A549 (cell line): ENCODE results near the gene STRADA. TPM values are rescaled to one million over a fixed set of nuclear protein-coding genes. Genes with fewer than 3 reads are reported as not detected.

Experiments used
- ATAC-seq, 2 experiments: fragments of 200-7000 bp in 1 of 2; fragments of >200 bp in 1 of 2; cut with Nextera tagmentation in 1 of 2; cut with Tn5 transposase in 1 of 2; 3 replicates each; pipeline versions ENCODE4 v1.8.0 to v1.9.1; 2018 to 2020; ENCODE audit warnings: mild to moderate bottlenecking in 1 of 2, moderate library complexity in 1 of 2
- CTCF ChIA-PET: fragments of 300-600 bp; sonication (Branson Sonifier 250); formaldehyde crosslinking; extraction: SDS; loops from one replicate; lab custom pipeline; 2021; ENCODE audit warnings: antibody characterized with exemption, inconsistent platforms; lab: Yijun Ruan, JAX
- POLR2A ChIA-PET: fragments of 350-600 bp; formaldehyde crosslinking; extraction: SDS; loops from one replicate; lab custom pipeline; 2021; ENCODE audit warnings: antibody characterized with exemption, inconsistent platforms; lab: Yijun Ruan, JAX
- DNase-seq, 2 experiments: peaks; one replicate each; pipeline versions ENCODE4 v3.0.0 to v3.0.0-alpha.2; 2011 to 2016; ENCODE audit warnings: low read depth in 1 of 2, low spot score in 1 of 2
- FAIRE-seq: peaks from 2 replicates; lab custom pipeline; 2011; peaks lifted over from hg19 to GRCh38; lab: Jason Lieb, UNC
- H3K27ac ChIP-seq, 2 experiments: fragments of >200 bp; sonication (Bioruptor Twin); formaldehyde crosslinking; 3 replicates each; pipeline ENCODE4 v1.5.1; 2016 to 2017
- H3K4me1 ChIP-seq: fragments of >200 bp; sonication (Bioruptor Twin); formaldehyde crosslinking; 3 replicates; pipeline ENCODE4 v1.6.1; 2016
- H3K4me2 ChIP-seq: fragments of >200 bp; sonication (Bioruptor Twin); formaldehyde crosslinking; 3 replicates; pipeline ENCODE4 v1.6.1; 2016
- H3K4me3 ChIP-seq: fragments of >200 bp; sonication (Bioruptor Twin); formaldehyde crosslinking; 3 replicates; pipeline ENCODE4 v1.5.1; 2016
- H3K9me3 ChIP-seq: fragments of >200 bp; sonication (Bioruptor Twin); formaldehyde crosslinking; 3 replicates; pipeline ENCODE4 v1.6.1; 2016
- CBX8 ChIP-seq: fragments of 200-600 bp; sonication (generic); IDR thresholded peaks from 2 replicates; pipeline ENCODE4 v1.6.1; 2016
- CHD2 ChIP-seq: fragments of 150-350 bp; IDR thresholded peaks from 2 replicates; pipeline ENCODE4 v1.6.1; 2014; ENCODE audit warnings: low read length; ENCODE audit not compliant: partially characterized antibody
- CHD4 ChIP-seq: fragments of 200-600 bp; sonication (generic); IDR thresholded peaks from 2 replicates; pipeline ENCODE4 v1.6.1; 2016; ENCODE audit warnings: antibody characterized with exemption, mild to moderate bottlenecking, borderline replicate concordance
- EHF ChIP-seq: fragments of 250-450 bp; sonication (Bioruptor Pico); IDR thresholded peaks from 2 replicates; pipeline ENCODE4 v1.5.0; 2020; ENCODE audit warnings: mild to moderate bottlenecking
- EHMT2 ChIP-seq: fragments of 200-600 bp; sonication (generic); IDR thresholded peaks from 2 replicates; pipeline ENCODE4 v1.6.1; 2016; ENCODE audit warnings: antibody characterized with exemption, low read depth, mild to moderate bottlenecking, moderate library complexity
- EP300 ChIP-seq, 2 experiments: fragments of >200 bp; sonication (Bioruptor Twin); formaldehyde crosslinking; IDR thresholded peaks; 2 replicates in 1 of 2; 3 replicates in 1 of 2; pipeline ENCODE4 v1.6.1; 2016 to 2017
- ESRRA ChIP-seq: fragments of 150-350 bp; IDR thresholded peaks from 2 replicates; pipeline ENCODE4 v1.6.1; 2014; ENCODE audit warnings: mild to moderate bottlenecking, low read length, borderline replicate concordance
- FOSB ChIP-seq: fragments of 250-450 bp; sonication (Bioruptor Pico); IDR thresholded peaks from 2 replicates; pipeline ENCODE4 v1.5.0; 2020; ENCODE audit warnings: mild to moderate bottlenecking, moderate library complexity
- GATA3 ChIP-seq: IDR thresholded peaks from 2 replicates; pipeline ENCODE4 v1.6.1; 2012; ENCODE audit warnings: borderline replicate concordance
- JUN ChIP-seq, 2 experiments: fragments of >200 bp; sonication (Bioruptor Twin); formaldehyde crosslinking; IDR thresholded peaks; 2 replicates in 1 of 2; 3 replicates in 1 of 2; pipeline ENCODE4 v1.6.1; 2016 to 2017
- JUNB ChIP-seq: fragments of >200 bp; sonication (Bioruptor Twin); formaldehyde crosslinking; IDR thresholded peaks from 2 replicates; pipeline ENCODE4 v1.6.1; 2016
- MAFK ChIP-seq: fragments of 450-650 bp; IDR thresholded peaks from 2 replicates; pipeline ENCODE4 v1.6.1; 2014; ENCODE audit not compliant: partially characterized antibody
- MAZ ChIP-seq: fragments of 150-350 bp; IDR thresholded peaks from 2 replicates; pipeline ENCODE4 v1.6.1; 2014; ENCODE audit warnings: antibody characterized with exemption, low read depth, low read length, borderline replicate concordance
- NFE2L2 ChIP-seq: fragments of 150-350 bp; conservative IDR thresholded peaks from 2 replicates; pipeline ENCODE4 v1.6.1; 2014; ENCODE audit warnings: low read length
- NPAS2 ChIP-seq: fragments of 250-450 bp; sonication (Bioruptor Pico); IDR thresholded peaks from 2 replicates; pipeline ENCODE4 v1.8.0; 2022; ENCODE audit warnings: mild to moderate bottlenecking, moderate library complexity, borderline replicate concordance
- PHF8 ChIP-seq: fragments of 200-600 bp; sonication (generic); IDR thresholded peaks from 2 replicates; pipeline ENCODE4 v1.6.1; 2016; ENCODE audit warnings: low read depth, mild to moderate bottlenecking, antibody characterized with exemption, moderate library complexity, borderline replicate concordance
- RARB ChIP-seq: fragments of 250-450 bp; sonication (Bioruptor Pico); IDR thresholded peaks from 2 replicates; pipeline ENCODE4 v1.8.0; 2021; ENCODE audit warnings: mild to moderate bottlenecking, moderate library complexity
- RNF2 ChIP-seq: fragments of 200-600 bp; sonication (generic); IDR thresholded peaks from 2 replicates; pipeline ENCODE4 v1.6.1; 2016; ENCODE audit warnings: low read depth, mild to moderate bottlenecking, antibody characterized with exemption, moderate library complexity, borderline replicate concordance
- SREBF2 ChIP-seq: fragments of 450-650 bp; IDR thresholded peaks from 2 replicates; pipeline ENCODE4 v1.6.1; 2014; ENCODE audit warnings: mild to moderate bottlenecking, moderate library complexity
- WGBS: methylation state at CpG from one replicate; pipeline ENCODE4 v1.1.6; 2017; ENCODE audit errors: missing lambda C conversion rate; 5-methylcytosine and 5-hydroxymethylcytosine counted together
- polyA plus RNA-seq, 4 experiments: library from polyadenylated mRNA; depleted of rRNA in 3 of 4; stranded (reverse); fragments of >200 nt; fragmentation: RNase III in 1 of 4; extraction: RNeasy Plus Mini Kit Qiagen cat#74134 plus additional on column Dnase treatment in 1 of 4; gene quantifications; 2 replicates in 3 of 4; 3 replicates in 1 of 4; pipeline ENCODE4 v1.2.3, GENCODE V29; 2011 to 2017
- TF ChIP-seq, protein P1 (sequence below): fragments of 450-650 bp; IDR thresholded peaks from 2 replicates; pipeline ENCODE4 v1.6.1; 2014; ENCODE audit warnings: antibody characterized with exemption
- TF ChIP-seq, protein P2 (sequence below): IDR thresholded peaks from 2 replicates; pipeline ENCODE4 v1.6.1; 2012
- TF ChIP-seq, protein P3 (sequence below): fragments of >200 bp; sonication (Bioruptor Twin); formaldehyde crosslinking; IDR thresholded peaks from 3 replicates; pipeline ENCODE4 v1.6.1; 2016

The STRADA gene
- polyA plus RNA-seq, 2 of the 4 experiments (the other 2 are of a cell fraction) = 30.3 to 33.0 TPM

DNA sequence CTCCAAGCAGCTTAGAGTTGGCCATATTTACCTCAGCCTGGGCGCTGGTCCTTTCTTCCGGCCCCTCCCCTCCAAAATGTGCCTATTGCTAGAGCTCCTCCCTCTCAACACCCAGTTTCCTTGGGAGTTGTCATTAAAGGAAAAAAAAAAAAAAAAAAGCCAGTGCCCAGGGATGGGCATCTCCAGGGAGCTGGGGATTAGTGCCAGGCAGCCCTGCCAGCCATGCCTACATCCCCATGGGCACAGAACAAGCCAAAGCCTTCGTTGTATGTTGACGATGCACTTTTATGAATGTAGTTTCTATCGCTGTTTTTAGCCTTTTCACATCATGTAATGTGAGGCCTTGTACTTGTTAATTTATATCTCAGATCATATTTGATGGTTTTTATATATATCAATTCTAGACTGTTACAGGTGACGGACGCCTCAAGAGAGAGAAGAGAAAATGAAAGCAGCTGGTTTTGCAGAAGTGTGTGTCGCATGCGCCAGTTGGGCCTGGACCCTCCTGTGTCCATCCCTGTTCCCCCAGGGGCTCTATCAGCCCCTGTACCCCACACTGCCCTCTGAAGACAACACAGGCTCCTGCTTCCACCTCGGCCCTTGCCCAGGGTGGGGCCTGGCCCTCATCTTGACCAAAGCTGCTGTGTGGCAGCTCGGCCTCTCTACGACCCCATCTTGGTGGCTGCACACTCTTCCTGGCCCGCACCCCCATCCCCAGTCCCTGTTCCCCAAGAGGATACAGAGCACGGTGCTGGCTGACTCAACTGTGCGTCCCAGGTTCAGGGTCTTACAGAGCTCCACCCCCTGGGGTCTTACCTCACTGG lies 46.4 kb downstream of the STRADA start:
- no peak for DNase-seq
- no peak for FAIRE-seq
- no peak for ATAC-seq
- 90% methylated on average over 15 of the region's 15 CpGs for WGBS
- H3K4me2 ChIP-seq = no peak overlapping the region
- no peaks in the 10 kb centered on the region for H3K9me3 ChIP-seq
- TF ChIP-seq GATA3 (no peak), PHF8 (no peak), MAZ (no peak), FOSB (CRISPR knock-in tag) (no peak), EHF (CRISPR knock-in tag) (no peak), CHD4 (no peak), ESRRA (no peak), EP300 (IDR thresholded peaks at IDR 0.05) (no peak), MAFK (no peak)
- TF ChIP-seq, protein P1, sequence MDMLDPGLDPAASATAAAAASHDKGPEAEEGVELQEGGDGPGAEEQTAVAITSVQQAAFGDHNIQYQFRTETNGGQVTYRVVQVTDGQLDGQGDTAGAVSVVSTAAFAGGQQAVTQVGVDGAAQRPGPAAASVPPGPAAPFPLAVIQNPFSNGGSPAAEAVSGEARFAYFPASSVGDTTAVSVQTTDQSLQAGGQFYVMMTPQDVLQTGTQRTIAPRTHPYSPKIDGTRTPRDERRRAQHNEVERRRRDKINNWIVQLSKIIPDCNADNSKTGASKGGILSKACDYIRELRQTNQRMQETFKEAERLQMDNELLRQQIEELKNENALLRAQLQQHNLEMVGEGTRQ = no peak
- TF ChIP-seq, protein P2, sequence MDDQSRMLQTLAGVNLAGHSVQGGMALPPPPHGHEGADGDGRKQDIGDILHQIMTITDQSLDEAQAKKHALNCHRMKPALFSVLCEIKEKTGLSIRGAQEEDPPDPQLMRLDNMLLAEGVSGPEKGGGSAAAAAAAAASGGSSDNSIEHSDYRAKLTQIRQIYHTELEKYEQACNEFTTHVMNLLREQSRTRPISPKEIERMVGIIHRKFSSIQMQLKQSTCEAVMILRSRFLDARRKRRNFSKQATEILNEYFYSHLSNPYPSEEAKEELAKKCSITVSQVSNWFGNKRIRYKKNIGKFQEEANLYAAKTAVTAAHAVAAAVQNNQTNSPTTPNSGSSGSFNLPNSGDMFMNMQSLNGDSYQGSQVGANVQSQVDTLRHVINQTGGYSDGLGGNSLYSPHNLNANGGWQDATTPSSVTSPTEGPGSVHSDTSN = no peak
- H3K4me3 ChIP-seq = no peak overlapping the region
- H3K27ac ChIP-seq = no peak overlapping the region
- ChIA-PET CTCF (interaction anchor here (0.6 to 7.0 kb wide), 10 partner anchors 11 to 1792 kb away, joined by 3 to 116 read pairs (median 4); no protein-coding TSS in a partner anchor), POLR2A (interaction anchor here (1.1 kb wide), 1 partner anchor 109 kb away, joined by 3 read pairs; no protein-coding TSS in a partner anchor)
- H3K4me1 ChIP-seq = 0 out of 3 replicates have a peak, but pooled peaks cover 6% of the 10 kb centered on the region

DNA sequence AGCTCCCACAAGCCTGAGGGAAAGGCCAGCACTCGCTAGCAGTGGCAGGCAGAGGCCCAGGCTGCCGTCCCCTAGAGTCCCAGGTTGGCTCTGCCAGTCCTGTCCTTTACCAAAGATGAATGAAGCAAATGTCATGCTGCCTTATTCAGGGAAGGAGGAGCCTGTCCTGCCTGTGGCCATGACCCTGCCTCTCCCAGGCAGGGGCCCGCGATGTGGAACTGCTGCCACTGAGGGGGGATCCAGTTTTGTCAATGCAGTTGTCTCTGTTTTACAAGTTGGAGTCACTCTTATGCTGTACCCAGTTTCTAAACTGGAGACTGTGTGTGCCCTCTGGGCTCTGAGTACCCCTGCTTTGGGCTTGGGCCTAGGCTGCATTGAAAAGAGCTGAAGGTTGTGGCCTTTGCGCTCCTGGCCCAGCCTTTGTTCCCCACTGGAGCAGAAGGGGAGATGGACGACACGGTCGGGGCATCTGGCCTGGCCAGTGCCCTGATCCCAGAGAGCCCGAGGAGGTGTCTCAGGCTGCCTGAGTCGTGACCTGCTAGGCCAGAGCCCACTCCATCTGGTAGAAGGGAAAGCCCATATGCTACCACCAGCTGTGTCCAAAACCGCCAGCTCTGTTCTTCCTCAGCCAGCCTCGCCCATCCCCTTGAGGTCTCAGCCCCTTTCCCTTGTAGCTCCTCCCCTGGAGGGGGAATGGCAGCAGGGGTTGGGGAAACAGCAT lies 47.2 kb downstream of the STRADA start:
- CTCF ChIA-PET = interaction anchor here (0.6 to 7.0 kb wide), 8 partner anchors 12 to 1792 kb away, joined by 3 to 116 read pairs (median 4); partner anchors contain the start of gene MAP3K3
- Histone ChIP-seq H3K27ac (no peak overlapping the region), H3K9me3 (no peaks in the 10 kb centered on the region), H3K4me1 (0 out of 3 replicates have a peak, but pooled peaks cover 6% of the 10 kb centered on the region), H3K4me2 (no peak overlapping the region), H3K4me3 (no peak overlapping the region)
- POLR2A ChIA-PET = interaction anchor here (1.1 kb wide), 1 partner anchor 110 kb away, joined by 3 read pairs; no protein-coding TSS in a partner anchor
- FAIRE-seq = no peak
- DNase-seq = no peak
- TF ChIP-seq SREBF2 = no peak
- no peak for TF ChIP-seq NFE2L2
- ATAC-seq = no peak
- WGBS = 97% methylated on average over 12 of the region's 12 CpGs

DNA sequence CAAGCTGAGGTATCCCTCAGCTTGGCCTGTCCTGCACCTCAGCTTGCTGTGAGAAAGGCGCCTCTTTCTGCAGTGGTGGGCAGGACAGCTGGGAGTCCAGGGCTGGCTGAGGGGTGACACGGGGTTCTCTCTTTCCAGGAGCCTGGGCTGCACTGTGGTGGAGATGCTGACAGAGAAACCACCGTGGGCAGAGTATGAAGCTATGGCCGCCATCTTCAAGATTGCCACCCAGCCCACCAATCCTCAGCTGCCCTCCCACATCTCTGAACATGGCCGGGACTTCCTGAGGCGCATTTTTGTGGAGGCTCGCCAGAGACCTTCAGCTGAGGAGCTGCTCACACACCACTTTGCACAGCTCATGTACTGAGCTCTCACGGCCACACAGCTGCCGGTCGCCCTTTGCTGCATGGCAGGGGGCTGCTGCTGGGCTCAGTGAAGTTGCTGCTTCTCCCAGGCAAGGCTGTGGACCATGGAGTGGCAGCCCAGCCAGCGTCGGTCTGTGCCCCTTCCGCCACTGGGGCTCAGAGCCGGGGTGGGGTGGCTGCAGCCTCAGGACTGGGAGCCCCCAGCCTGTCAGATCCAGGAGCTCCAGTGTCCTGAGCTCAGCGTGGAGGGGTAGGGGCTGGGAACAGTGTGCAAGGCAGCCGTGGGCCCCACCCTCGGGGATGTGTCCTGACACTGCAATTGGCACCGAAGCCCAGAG lies 48.0 kb downstream of the STRADA start:
- ChIA-PET CTCF (interaction anchor here (0.9 to 7.0 kb wide), 5 partner anchors 9 to 268 kb away, joined by 3 to 116 read pairs (median 3); partner anchors contain the start of gene MAP3K3), POLR2A (no interaction called here)
- TF ChIP-seq, protein P3, sequence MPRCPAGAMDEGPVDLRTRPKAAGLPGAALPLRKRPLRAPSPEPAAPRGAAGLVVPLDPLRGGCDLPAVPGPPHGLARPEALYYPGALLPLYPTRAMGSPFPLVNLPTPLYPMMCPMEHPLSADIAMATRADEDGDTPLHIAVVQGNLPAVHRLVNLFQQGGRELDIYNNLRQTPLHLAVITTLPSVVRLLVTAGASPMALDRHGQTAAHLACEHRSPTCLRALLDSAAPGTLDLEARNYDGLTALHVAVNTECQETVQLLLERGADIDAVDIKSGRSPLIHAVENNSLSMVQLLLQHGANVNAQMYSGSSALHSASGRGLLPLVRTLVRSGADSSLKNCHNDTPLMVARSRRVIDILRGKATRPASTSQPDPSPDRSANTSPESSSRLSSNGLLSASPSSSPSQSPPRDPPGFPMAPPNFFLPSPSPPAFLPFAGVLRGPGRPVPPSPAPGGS = no peak
- TF ChIP-seq, protein P2 = no peak
- TF ChIP-seq RNF2 = no peak
- TF ChIP-seq MAZ = no peak
- no peak for TF ChIP-seq CHD2
- no peak for TF ChIP-seq EHMT2
- TF ChIP-seq CBX8 = no peak
- TF ChIP-seq JUNB = no peak
- TF ChIP-seq JUN (IDR thresholded peaks at IDR 0.05) = no peak
- TF ChIP-seq RARB (CRISPR knock-in tag) = no peak
- no peak for TF ChIP-seq NPAS2
- no peak overlapping the region for H3K4me2 ChIP-seq
- ATAC-seq = no peak
- no peak overlapping the region for H3K27ac ChIP-seq
- DNase-seq = no peak
- no peak overlapping the region for H3K4me3 ChIP-seq
- no peaks in the 10 kb centered on the region for H3K4me1 ChIP-seq
- no peaks in the 10 kb centered on the region for H3K9me3 ChIP-seq
- no peak for FAIRE-seq
- 91% methylated on average over 18 of the region's 18 CpGs for WGBS
